Peyer's patch (tissue), 4 donors: ENCODE results near the gene NCS1. TPM values are rescaled to one million over a fixed set of nuclear protein-coding genes. Genes with fewer than 3 reads are reported as not detected.

ENCODE experiments used
- DNase-seq, 3 donors: peaks; one replicate each; pipeline ENCODE4 v3.0.0-alpha.2; 2017 to 2019
- H3K27ac ChIP-seq, 4 donors: fragments of 200-600 bp; sonication (generic); one replicate each; pipeline ENCODE4 v1.5.1; 2016 to 2019
- H3K27me3 ChIP-seq, 2 donors: fragments of 200-600 bp; sonication (generic); one replicate each; pipeline ENCODE4 v1.5.1; 2019
- H3K36me3 ChIP-seq, 3 donors: fragments of 200-600 bp; sonication (generic); one replicate each; pipeline ENCODE4 v1.5.1; 2016 to 2019
- H3K4me1 ChIP-seq, 4 donors: fragments of 200-600 bp; sonication (generic); one replicate each; pipeline ENCODE4 v1.5.1; 2016 to 2019
- H3K4me3 ChIP-seq, 4 donors: fragments of 200-600 bp; sonication (generic); 1 replicate in 3 of 4; 2 replicates in 1 of 4; pipeline ENCODE4 v1.5.1; 2016 to 2019; ENCODE audit warnings: mild to moderate bottlenecking in 1 of 4
- H3K9me3 ChIP-seq, 4 donors: fragments of 200-600 bp; sonication (generic); one replicate each; pipeline ENCODE4 v1.5.1; 2016 to 2019; ENCODE audit warnings: mild to moderate bottlenecking in 1 of 4
- CTCF ChIP-seq, 6 experiments: fragments of 450-650 bp in 4 of 6; fragments of 200-600 bp in 2 of 6; sonication (generic) in 1 of 6; IDR thresholded peaks; one replicate each; pipeline ENCODE4 v1.5.1; 2017 to 2019; ENCODE audit warnings: antibody characterized with exemption in 6 of 6, mild to moderate bottlenecking in 3 of 6, moderate library complexity in 1 of 6
- POLR2A ChIP-seq, 2 donors: fragments of 450-650 bp; IDR thresholded peaks; one replicate each; pipeline ENCODE4 v1.5.1; 2017; ENCODE audit warnings: antibody characterized with exemption in 2 of 2, mild to moderate bottlenecking in 2 of 2, moderate library complexity in 2 of 2
- total RNA-seq, 4 donors: library from RNA; depleted of rRNA; stranded (reverse); fragments of >200 nt; gene quantifications; one replicate each; pipeline ENCODE4 v1.1.0, GENCODE V29; 2016

The NCS1 gene
- total RNA-seq, 4 donors from 2014 or later = 0.70 to 6.6 (median 4.1) TPM

GRCh38 chr9:130191068-130191748, 19.0 kb downstream of the NCS1 start:
- DNase-seq = no peak
- H3K27me3 ChIP-seq = no peaks in the 10 kb centered on the region
- H3K9me3 ChIP-seq = no peaks in the 10 kb centered on the region
- peak overlapping the region in 1 of 4 donors; percentile 58 for H3K27ac ChIP-seq
- no peak overlapping the region for H3K4me3 ChIP-seq
- TF ChIP-seq CTCF (IDR thresholded peaks at IDR 0.05) = no peak
- TF ChIP-seq POLR2A (IDR thresholded peaks at IDR 0.05) = no peak
- H3K4me1 ChIP-seq = peaks cover 0 to 28% (median 0%) of the 10 kb centered on the region in 4 donors
- no peaks in the 10 kb centered on the region for H3K36me3 ChIP-seq

GRCh38 chr9:130191749-130192120, 19.5 kb downstream of the NCS1 start:
- H3K4me1 ChIP-seq = peaks cover 0 to 23% (median 0%) of the 10 kb centered on the region in 4 donors

DNA sequence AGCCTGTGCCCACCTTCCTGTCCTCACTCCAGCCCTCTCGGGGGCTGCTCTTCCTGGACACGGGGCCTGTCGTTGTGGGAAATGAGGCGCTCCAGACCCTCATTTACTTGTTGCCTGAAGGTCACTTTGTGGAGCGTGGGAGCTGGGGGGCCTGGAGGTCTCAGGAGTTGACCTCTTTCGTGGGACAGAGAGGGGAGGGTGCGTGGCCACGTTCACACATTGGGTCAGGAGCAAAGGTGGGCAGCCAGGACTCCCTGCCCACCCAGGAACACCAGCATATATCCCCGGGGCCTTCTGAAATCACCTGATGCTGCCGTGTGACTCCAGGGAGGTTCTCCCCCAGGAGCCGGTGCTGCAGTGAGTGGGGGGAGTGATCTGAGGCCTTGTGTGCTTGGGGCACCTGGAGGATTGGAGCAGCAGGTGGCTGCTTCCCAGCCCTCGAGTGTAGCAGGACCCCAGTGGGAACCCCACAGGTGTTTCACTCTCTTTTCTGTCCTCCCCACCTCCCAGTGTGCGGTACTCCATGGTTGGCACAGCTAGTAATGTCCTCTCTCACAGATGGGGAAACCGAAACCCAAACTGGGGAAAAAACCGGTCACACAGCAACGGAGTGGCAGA, 20.3 kb downstream of the NCS1 start:
- no peak for TF ChIP-seq POLR2A (IDR thresholded peaks at IDR 0.05)
- TF ChIP-seq CTCF (IDR thresholded peaks at IDR 0.05) = no peak
- Histone ChIP-seq H3K36me3 (no peaks in the 10 kb centered on the region), H3K9me3 (no peaks in the 10 kb centered on the region), H3K27me3 (no peaks in the 10 kb centered on the region), H3K4me3 (no peak overlapping the region), H3K4me1 (peaks cover 0 to 18% (median 0%) of the 10 kb centered on the region in 4 donors), H3K27ac (peak overlapping the region in 1 of 4 donors; percentile 58)
- DNase-seq = no peak

More at GRCh38 chr9:130191749-130192120, 19.5 kb downstream of the NCS1 start:
- no peak for DNase-seq
- Histone ChIP-seq H3K27me3 (no peaks in the 10 kb centered on the region), H3K4me3 (no peak overlapping the region), H3K27ac (peak overlapping the region in 1 of 4 donors; percentile 58), H3K36me3 (no peaks in the 10 kb centered on the region), H3K9me3 (no peaks in the 10 kb centered on the region)
- TF ChIP-seq POLR2A (IDR thresholded peaks at IDR 0.05) = no peak
- no peak for TF ChIP-seq CTCF (IDR thresholded peaks at IDR 0.05)

DNA sequence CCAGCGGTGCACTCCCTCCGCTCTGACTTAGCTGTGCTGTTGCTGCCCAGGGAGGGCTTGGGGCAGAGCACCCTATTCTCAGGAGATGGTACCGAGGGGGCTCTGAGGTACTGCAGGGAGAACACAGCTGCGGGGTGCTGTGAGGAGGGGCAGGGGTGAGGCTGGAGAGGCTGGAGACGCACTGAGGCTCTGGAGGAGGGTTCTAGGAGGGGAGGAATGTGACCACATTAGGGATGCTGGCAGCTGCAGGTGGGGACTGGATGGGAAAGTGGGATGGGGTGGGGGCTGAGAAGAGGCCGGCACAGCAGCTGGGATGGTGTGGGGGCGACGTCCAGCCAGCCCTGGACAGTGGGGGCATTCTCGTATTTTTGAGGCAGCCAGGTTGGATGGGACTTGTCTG, 20.9 kb downstream of the NCS1 start:
- TF ChIP-seq POLR2A (IDR thresholded peaks at IDR 0.05) (no peak), CTCF (IDR thresholded peaks at IDR 0.05) (no peak)
- peak overlapping the region in 1 of 4 donors; percentile 58 for H3K27ac ChIP-seq

GRCh38 chr9:130193531-130194377, 21.6 kb downstream of the NCS1 start:
- H3K9me3 ChIP-seq = no peaks in the 10 kb centered on the region
- H3K27me3 ChIP-seq = no peaks in the 10 kb centered on the region
- H3K4me1 ChIP-seq = peaks cover 0 to 5% (median 0%) of the 10 kb centered on the region in 4 donors
- no peak for DNase-seq
- no peaks in the 10 kb centered on the region for H3K36me3 ChIP-seq
- TF ChIP-seq CTCF (IDR thresholded peaks at IDR 0.05) (no peak), POLR2A (IDR thresholded peaks at IDR 0.05) (no peak)
- H3K4me3 ChIP-seq = no peak overlapping the region
- H3K27ac ChIP-seq = peak overlapping the region in 1 of 4 donors; percentile 58

More for the DNA sequence above, 20.9 kb downstream of the NCS1 start:
- Histone ChIP-seq H3K9me3 (no peaks in the 10 kb centered on the region), H3K4me3 (no peak overlapping the region), H3K36me3 (no peaks in the 10 kb centered on the region), H3K4me1 (peaks cover 0 to 11% (median 0%) of the 10 kb centered on the region in 4 donors), H3K27me3 (no peaks in the 10 kb centered on the region)
- DNase-seq = no peak
